ENCODE measurements around the gene C20orf202.

Gene C20orf202

GRCh38 chr20:1240549-1240948 is 37.3 kb downstream of the C20orf202 start:
- Histone ChIP-seq H3K9me3 (ENCODE audit: control insufficient read depth, insufficient read depth, low read depth, low read length) (no peaks in the 10 kb centered on the region), H3K36me3 (ENCODE audit: control insufficient read depth in 2 of 2, insufficient read depth in 1 of 2, low read length in 2 of 2) (no peaks in the 10 kb centered on the region), H3K4me3 (ENCODE audit: low read depth, low read length) (no peak overlapping the region), H3K27ac (ENCODE audit: extremely low read depth, low read depth, low read length) (no peak overlapping the region), H3K4me1 (ENCODE audit: control insufficient read depth, insufficient read depth, low read length) (0 out of 2 replicates have a peak, but pooled peaks cover 4% of the 10 kb centered on the region)
- ChIA-PET POLR2A (interaction anchor here (1.1 kb wide), 1 partner anchor 26 kb away, joined by 3 read pairs; the partner anchor contains the start of gene SNPH), CTCF (interaction anchor here (1.0 to 1.1 kb wide), 2 partner anchors 263 to 410 kb away, joined by 5 to 6 read pairs; no protein-coding TSS in a partner anchor)
- TF ChIP-seq ZNF2 (tag by site-specific recombination; IDR thresholded peaks at IDR 0.05) (no peak), OSR2 (tag by site-specific recombination; IDR thresholded peaks at IDR 0.05) (no peak), ZNF140 (tag by site-specific recombination; IDR thresholded peaks at IDR 0.05) (no peak), ZNF202 (tag by site-specific recombination; IDR thresholded peaks at IDR 0.05; ENCODE audit: borderline replicate concordance) (no peak), ZNF16 (tag by site-specific recombination; IDR thresholded peaks at IDR 0.05; ENCODE audit: low read depth) (no peak), ZBTB10 (tag by site-specific recombination; IDR thresholded peaks at IDR 0.05) (no peak), ZBTB48 (tag by site-specific recombination; IDR thresholded peaks at IDR 0.05) (no peak), YY2 (tag by site-specific recombination; IDR thresholded peaks at IDR 0.05) (no peak), ZNF341 (tag by site-specific recombination; IDR thresholded peaks at IDR 0.05; ENCODE audit: low read depth) (no peak)
- TF ChIP-seq, protein P1, sequence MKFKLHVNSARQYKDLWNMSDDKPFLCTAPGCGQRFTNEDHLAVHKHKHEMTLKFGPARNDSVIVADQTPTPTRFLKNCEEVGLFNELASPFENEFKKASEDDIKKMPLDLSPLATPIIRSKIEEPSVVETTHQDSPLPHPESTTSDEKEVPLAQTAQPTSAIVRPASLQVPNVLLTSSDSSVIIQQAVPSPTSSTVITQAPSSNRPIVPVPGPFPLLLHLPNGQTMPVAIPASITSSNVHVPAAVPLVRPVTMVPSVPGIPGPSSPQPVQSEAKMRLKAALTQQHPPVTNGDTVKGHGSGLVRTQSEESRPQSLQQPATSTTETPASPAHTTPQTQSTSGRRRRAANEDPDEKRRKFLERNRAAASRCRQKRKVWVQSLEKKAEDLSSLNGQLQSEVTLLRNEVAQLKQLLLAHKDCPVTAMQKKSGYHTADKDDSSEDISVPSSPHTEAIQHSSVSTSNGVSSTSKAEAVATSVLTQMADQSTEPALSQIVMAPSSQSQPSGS (tag by site-specific recombination; IDR thresholded peaks at IDR 0.05; ENCODE audit: low read depth), result no peak
- TF ChIP-seq, protein P2, sequence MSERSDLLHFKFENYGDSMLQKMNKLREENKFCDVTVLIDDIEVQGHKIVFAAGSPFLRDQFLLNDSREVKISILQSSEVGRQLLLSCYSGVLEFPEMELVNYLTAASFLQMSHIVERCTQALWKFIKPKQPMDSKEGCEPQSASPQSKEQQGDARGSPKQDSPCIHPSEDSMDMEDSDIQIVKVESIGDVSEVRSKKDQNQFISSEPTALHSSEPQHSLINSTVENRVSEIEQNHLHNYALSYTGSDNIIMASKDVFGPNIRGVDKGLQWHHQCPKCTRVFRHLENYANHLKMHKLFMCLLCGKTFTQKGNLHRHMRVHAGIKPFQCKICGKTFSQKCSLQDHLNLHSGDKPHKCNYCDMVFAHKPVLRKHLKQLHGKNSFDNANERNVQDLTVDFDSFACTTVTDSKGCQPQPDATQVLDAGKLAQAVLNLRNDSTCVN (tag by site-specific recombination; optimal IDR thresholded peaks at IDR 0.05), result no peak
- TF ChIP-seq, protein P3, sequence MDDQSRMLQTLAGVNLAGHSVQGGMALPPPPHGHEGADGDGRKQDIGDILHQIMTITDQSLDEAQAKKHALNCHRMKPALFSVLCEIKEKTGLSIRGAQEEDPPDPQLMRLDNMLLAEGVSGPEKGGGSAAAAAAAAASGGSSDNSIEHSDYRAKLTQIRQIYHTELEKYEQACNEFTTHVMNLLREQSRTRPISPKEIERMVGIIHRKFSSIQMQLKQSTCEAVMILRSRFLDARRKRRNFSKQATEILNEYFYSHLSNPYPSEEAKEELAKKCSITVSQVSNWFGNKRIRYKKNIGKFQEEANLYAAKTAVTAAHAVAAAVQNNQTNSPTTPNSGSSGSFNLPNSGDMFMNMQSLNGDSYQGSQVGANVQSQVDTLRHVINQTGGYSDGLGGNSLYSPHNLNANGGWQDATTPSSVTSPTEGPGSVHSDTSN (CRISPR knock-in tag; IDR thresholded peaks at IDR 0.05), result no peak

- Histone ChIP-seq H3K36me3 (ENCODE audit: control insufficient read depth in 2 of 2, insufficient read depth in 1 of 2, low read length in 2 of 2) (no peaks in the 10 kb centered on the region), H3K4me3 (ENCODE audit: low read depth, low read length) (no peak overlapping the region), H3K9me3 (ENCODE audit: control insufficient read depth, insufficient read depth, low read depth, low read length) (no peaks in the 10 kb centered on the region), H3K27ac (ENCODE audit: extremely low read depth, low read depth, low read length) (no peak overlapping the region), H3K4me1 (ENCODE audit: control insufficient read depth, insufficient read depth, low read length) (0 out of 2 replicates have a peak, but pooled peaks cover 4% of the 10 kb centered on the region)
- ChIA-PET CTCF (interaction anchor here (0.7 to 1.5 kb wide), 3 partner anchors 12 to 473 kb away, joined by 3 to 5 read pairs (median 4); no protein-coding TSS in a partner anchor), POLR2A (interaction anchor here (1.1 kb wide), 1 partner anchor 25 kb away, joined by 3 read pairs; the partner anchor contains the start of gene SNPH)
- no peak for TF ChIP-seq RBAK (tag by site-specific recombination; IDR thresholded peaks at IDR 0.05)
- TF ChIP-seq, protein P4, sequence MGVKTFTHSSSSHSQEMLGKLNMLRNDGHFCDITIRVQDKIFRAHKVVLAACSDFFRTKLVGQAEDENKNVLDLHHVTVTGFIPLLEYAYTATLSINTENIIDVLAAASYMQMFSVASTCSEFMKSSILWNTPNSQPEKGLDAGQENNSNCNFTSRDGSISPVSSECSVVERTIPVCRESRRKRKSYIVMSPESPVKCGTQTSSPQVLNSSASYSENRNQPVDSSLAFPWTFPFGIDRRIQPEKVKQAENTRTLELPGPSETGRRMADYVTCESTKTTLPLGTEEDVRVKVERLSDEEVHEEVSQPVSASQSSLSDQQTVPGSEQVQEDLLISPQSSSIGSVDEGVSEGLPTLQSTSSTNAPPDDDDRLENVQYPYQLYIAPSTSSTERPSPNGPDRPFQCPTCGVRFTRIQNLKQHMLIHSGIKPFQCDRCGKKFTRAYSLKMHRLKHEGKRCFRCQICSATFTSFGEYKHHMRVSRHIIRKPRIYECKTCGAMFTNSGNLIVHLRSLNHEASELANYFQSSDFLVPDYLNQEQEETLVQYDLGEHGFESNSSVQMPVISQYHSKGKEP (tag by site-specific recombination; IDR thresholded peaks at IDR 0.05), result no peak
Observed at GRCh38 chr20:1241456-1241855, 38.2 kb downstream of the C20orf202 start.

Measured in HEK293 (cell line).